ENCODE results near the gene HLA-DOA.

HLA-DOA gene

GRCh38 chr6:33034554-33034953 lies 25.2 kb upstream of the HLA-DOA start:
- Histone ChIP-seq H3K4me3 (IDR thresholded peaks at IDR 0.05; ENCODE audit: insufficient read depth, low read depth, low read length) (no peak overlapping the region), H3K27me3 (ENCODE audit: insufficient read depth, low read depth) (no peaks in the 10 kb centered on the region), H3K9ac (no peak overlapping the region), H3K36me3 (ENCODE audit: insufficient read depth) (no peaks in the 10 kb centered on the region), H3K4me1 (ENCODE audit: low read depth, poor library complexity, severe bottlenecking) (peaks cover under 1% of the 10 kb centered on the region), H4K20me1 (ENCODE audit: insufficient read depth) (no peaks in the 10 kb centered on the region), H3K4me2 (no peak overlapping the region), H3K27ac (no peak overlapping the region), H3K79me2 (ENCODE audit: insufficient read depth, low read depth) (no peaks in the 10 kb centered on the region), H2AFZ (ENCODE audit: low read depth) (no peak overlapping the region)
- no peak for TF ChIP-seq CTCF (conservative IDR thresholded peaks at IDR 0.05; ENCODE audit: low read depth, low read length)

- Histone ChIP-seq H3K9ac (no peak overlapping the region), H3K4me1 (ENCODE audit: low read depth, poor library complexity, severe bottlenecking) (peaks cover 9% of the 10 kb centered on the region), H3K4me3 (IDR thresholded peaks at IDR 0.05; ENCODE audit: insufficient read depth, low read depth, low read length) (no peak overlapping the region), H3K4me2 (no peak overlapping the region), H3K27me3 (ENCODE audit: insufficient read depth, low read depth) (no peaks in the 10 kb centered on the region), H2AFZ (ENCODE audit: low read depth) (no peak overlapping the region), H4K20me1 (ENCODE audit: insufficient read depth) (no peaks in the 10 kb centered on the region), H3K79me2 (ENCODE audit: insufficient read depth, low read depth) (no peaks in the 10 kb centered on the region), H3K27ac (no peak overlapping the region), H3K36me3 (ENCODE audit: insufficient read depth) (no peaks in the 10 kb centered on the region)
- TF ChIP-seq CTCF (conservative IDR thresholded peaks at IDR 0.05; ENCODE audit: low read depth, low read length): no peak
Measured at GRCh38 chr6:33030245-33030644, 20.9 kb upstream of the HLA-DOA start.

GRCh38 chr6:33029328-33030184 lies 20.2 kb upstream of the HLA-DOA start:
- Histone ChIP-seq H3K4me3 (IDR thresholded peaks at IDR 0.05; ENCODE audit: insufficient read depth, low read depth, low read length) (no peak overlapping the region), H3K9ac (no peak overlapping the region), H4K20me1 (ENCODE audit: insufficient read depth) (no peaks in the 10 kb centered on the region), H2AFZ (ENCODE audit: low read depth) (no peak overlapping the region), H3K27me3 (ENCODE audit: insufficient read depth, low read depth) (no peaks in the 10 kb centered on the region), H3K27ac (no peak overlapping the region), H3K4me2 (no peak overlapping the region), H3K79me2 (ENCODE audit: insufficient read depth, low read depth) (no peaks in the 10 kb centered on the region), H3K4me1 (ENCODE audit: low read depth, poor library complexity, severe bottlenecking) (peaks cover 9% of the 10 kb centered on the region), H3K36me3 (ENCODE audit: insufficient read depth) (no peaks in the 10 kb centered on the region)
- TF ChIP-seq CTCF (conservative IDR thresholded peaks at IDR 0.05; ENCODE audit: low read depth, low read length): no peak

- Histone ChIP-seq H3K36me3 (ENCODE audit: insufficient read depth) (no peaks in the 10 kb centered on the region), H3K27me3 (ENCODE audit: insufficient read depth, low read depth) (no peaks in the 10 kb centered on the region), H2AFZ (ENCODE audit: low read depth) (no peak overlapping the region), H3K79me2 (ENCODE audit: insufficient read depth, low read depth) (no peaks in the 10 kb centered on the region), H3K9ac (no peak overlapping the region), H4K20me1 (ENCODE audit: insufficient read depth) (no peaks in the 10 kb centered on the region), H3K4me2 (no peak overlapping the region), H3K27ac (no peak overlapping the region), H3K4me1 (ENCODE audit: low read depth, poor library complexity, severe bottlenecking) (peaks cover 9% of the 10 kb centered on the region), H3K4me3 (IDR thresholded peaks at IDR 0.05; ENCODE audit: insufficient read depth, low read depth, low read length) (no peak overlapping the region)
- no peak for TF ChIP-seq CTCF (conservative IDR thresholded peaks at IDR 0.05; ENCODE audit: low read depth, low read length)
Measured at GRCh38 chr6:33028220-33028849, 18.9 kb upstream of the HLA-DOA start.

Data from KMS-11 (cell line).